SK-N-SH treated with all-trans-retinoic acid at 6 μM for 48 hours (cell line): ENCODE data around the gene RNF114.

Experiments
- ATAC-seq: fragments of 200-7000 bp; cut with Tn5 transposase; 3 replicates; pipeline ENCODE4 v1.9.1; 2020; ENCODE audit warnings: mild to moderate bottlenecking, moderate library complexity
- ARNTL ChIP-seq: fragments of 450-650 bp; formaldehyde crosslinking; IDR thresholded peaks from 2 replicates; pipeline ENCODE4 v1.5.0; 2020; ENCODE audit warnings: low read depth, mild to moderate bottlenecking, moderate library complexity, borderline replicate concordance
- BACH2 ChIP-seq: fragments of 250-450 bp; sonication (Bioruptor Pico); IDR thresholded peaks from 2 replicates; pipeline ENCODE4 v1.9.0; 2021; ENCODE audit warnings: mild to moderate bottlenecking, borderline replicate concordance
- CSDC2 ChIP-seq: fragments of 250-450 bp; sonication (Bioruptor Pico); IDR thresholded peaks from 2 replicates; pipeline ENCODE4 v1.5.0; 2020; ENCODE audit warnings: mild to moderate bottlenecking, moderate library complexity
- ESRRG ChIP-seq: fragments of 250-450 bp; sonication (Bioruptor Pico); IDR thresholded peaks from 2 replicates; pipeline ENCODE4 v1.6.1; 2021; ENCODE audit warnings: mild to moderate bottlenecking
- GLIS3 ChIP-seq: fragments of 250-450 bp; sonication (Bioruptor Pico); IDR thresholded peaks from 2 replicates; pipeline ENCODE4 v1.5.0; 2020; ENCODE audit warnings: mild to moderate bottlenecking, moderate library complexity
- ISL1 ChIP-seq: fragments of 250-450 bp; sonication (Bioruptor Pico); IDR thresholded peaks from 2 replicates; pipeline ENCODE4 v2.1.2; 2022; ENCODE audit warnings: mild to moderate bottlenecking, moderate library complexity
- OSR1 ChIP-seq: fragments of 250-450 bp; sonication (Bioruptor Pico); IDR thresholded peaks from 2 replicates; pipeline ENCODE4 v1.8.0; 2022; ENCODE audit warnings: moderate library complexity, mild to moderate bottlenecking, inconsistent platforms
- PPARA ChIP-seq: fragments of 250-450 bp; sonication (Bioruptor Pico); IDR thresholded peaks from 2 replicates; pipeline ENCODE4 v1.5.0; 2020; ENCODE audit warnings: mild to moderate bottlenecking, borderline replicate concordance
- RARB ChIP-seq: fragments of 250-450 bp; sonication (Bioruptor Pico); IDR thresholded peaks from 2 replicates; pipeline ENCODE4 v1.8.0; 2021; ENCODE audit warnings: mild to moderate bottlenecking, moderate library complexity
- SNAI2 ChIP-seq: fragments of 250-450 bp; sonication (Bioruptor Pico); IDR thresholded peaks from 2 replicates; pipeline ENCODE4 v1.5.0; 2020; ENCODE audit warnings: mild to moderate bottlenecking, moderate library complexity
- TCF4 ChIP-seq: fragments of 250-450 bp; sonication (Bioruptor Pico); IDR thresholded peaks from 2 replicates; pipeline ENCODE4 v1.8.0; 2021; ENCODE audit warnings: mild to moderate bottlenecking, moderate library complexity, borderline replicate concordance
- TOX ChIP-seq: fragments of 250-450 bp; sonication (Bioruptor Pico); IDR thresholded peaks from 2 replicates; pipeline ENCODE4 v1.8.0; 2021; ENCODE audit warnings: mild to moderate bottlenecking, moderate library complexity, borderline replicate concordance
- ZC3H10 ChIP-seq: fragments of 250-450 bp; sonication (Bioruptor Pico); IDR thresholded peaks from 2 replicates; pipeline ENCODE4 v1.5.1; 2021; ENCODE audit warnings: mild to moderate bottlenecking, moderate library complexity
- ZFP3 ChIP-seq: fragments of 250-450 bp; sonication (Bioruptor Pico); IDR thresholded peaks from 2 replicates; pipeline ENCODE4 v1.5.0; 2020; ENCODE audit warnings: mild to moderate bottlenecking, moderate library complexity
- ZFP30 ChIP-seq: fragments of 450-650 bp; formaldehyde crosslinking; IDR thresholded peaks from 2 replicates; pipeline ENCODE4 v1.5.0; 2022; ENCODE audit warnings: mild to moderate bottlenecking, moderate library complexity
- ZNF565 ChIP-seq: fragments of 450-650 bp; formaldehyde crosslinking; conservative IDR thresholded peaks from 2 replicates; pipeline ENCODE4 v1.5.0; 2020; ENCODE audit warnings: low read depth, mild to moderate bottlenecking, moderate library complexity
- ZNF70 ChIP-seq: fragments of 450-650 bp; formaldehyde crosslinking; IDR thresholded peaks from 2 replicates; pipeline ENCODE4 v1.5.0; 2020; ENCODE audit warnings: mild to moderate bottlenecking, moderate library complexity
- ZNF8 ChIP-seq: fragments of 450-650 bp; formaldehyde crosslinking; IDR thresholded peaks from 2 replicates; pipeline ENCODE4 v1.5.0; 2020; ENCODE audit warnings: mild to moderate bottlenecking, moderate library complexity
- TF ChIP-seq, protein P1 (sequence below): fragments of 250-450 bp; sonication (Bioruptor Pico); IDR thresholded peaks from 2 replicates; pipeline ENCODE4 v1.5.1; 2020; ENCODE audit warnings: low read depth, mild to moderate bottlenecking, moderate library complexity
- TF ChIP-seq, protein P2 (sequence below): fragments of 250-450 bp; sonication (Bioruptor Pico); IDR thresholded peaks from 2 replicates; pipeline ENCODE4 v1.8.0; 2021; ENCODE audit warnings: low read depth, mild to moderate bottlenecking, moderate library complexity, borderline replicate concordance
- TF ChIP-seq, protein P3 (sequence below): fragments of 250-450 bp; sonication (Bioruptor Pico); IDR thresholded peaks from 2 replicates; pipeline ENCODE4 v1.5.1; 2021; ENCODE audit warnings: mild to moderate bottlenecking, moderate library complexity
- TF ChIP-seq, protein P4 (sequence below): fragments of 250-450 bp; sonication (Bioruptor Pico); IDR thresholded peaks from 2 replicates; pipeline ENCODE4 v1.8.0; 2020; ENCODE audit warnings: mild to moderate bottlenecking, moderate library complexity, borderline replicate concordance

RNF114 gene

DNA sequence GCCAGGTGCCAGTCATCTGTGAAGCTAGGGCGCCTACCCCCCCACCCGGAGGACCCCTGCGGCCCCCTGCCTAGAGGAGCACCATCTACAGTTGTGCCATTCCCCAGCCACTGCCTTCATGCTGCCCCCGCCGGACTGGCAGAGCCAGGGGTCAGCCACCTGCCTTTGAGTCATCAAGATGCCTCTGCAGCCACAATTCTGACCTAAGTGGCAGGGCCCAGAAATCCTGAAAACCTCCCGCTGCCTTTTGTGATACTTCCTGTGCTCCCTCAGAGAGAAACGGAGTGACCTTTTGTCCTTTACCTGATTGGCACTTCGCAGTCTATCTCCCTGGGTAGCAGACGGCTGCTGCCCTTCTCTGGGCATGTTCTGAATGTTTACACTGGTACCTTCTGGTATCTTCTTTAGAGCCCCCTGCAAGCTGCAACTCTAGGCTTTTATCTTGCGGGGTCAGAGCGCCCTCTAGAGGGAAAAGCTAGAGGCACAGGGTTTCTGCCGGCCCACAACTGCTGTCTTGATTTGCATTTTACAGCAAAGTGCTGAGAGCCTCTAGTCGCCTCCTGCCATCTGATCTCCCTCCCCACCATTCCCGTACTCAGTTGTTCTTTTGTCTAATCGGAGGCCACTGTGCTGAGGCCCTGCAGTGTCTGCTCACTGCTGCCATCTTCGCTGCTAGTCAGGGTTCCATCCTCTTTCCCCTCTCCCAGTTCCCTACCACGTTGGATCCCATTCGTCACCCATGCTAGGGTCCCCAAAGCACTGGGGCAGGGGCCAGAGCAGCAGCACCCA, 47.8 kb upstream of the RNF114 start:
- no peak for TF ChIP-seq PPARA (CRISPR knock-in tag)
- TF ChIP-seq ZNF565 (CRISPR knock-in tag): no peak
- no peak for TF ChIP-seq ISL1 (CRISPR knock-in tag)
- TF ChIP-seq BACH2: no peak
- TF ChIP-seq OSR1 (CRISPR knock-in tag): no peak
- no peak for TF ChIP-seq ZFP3 (CRISPR knock-in tag)
- no peak for TF ChIP-seq GLIS3 (CRISPR knock-in tag)
- TF ChIP-seq, protein P1, sequence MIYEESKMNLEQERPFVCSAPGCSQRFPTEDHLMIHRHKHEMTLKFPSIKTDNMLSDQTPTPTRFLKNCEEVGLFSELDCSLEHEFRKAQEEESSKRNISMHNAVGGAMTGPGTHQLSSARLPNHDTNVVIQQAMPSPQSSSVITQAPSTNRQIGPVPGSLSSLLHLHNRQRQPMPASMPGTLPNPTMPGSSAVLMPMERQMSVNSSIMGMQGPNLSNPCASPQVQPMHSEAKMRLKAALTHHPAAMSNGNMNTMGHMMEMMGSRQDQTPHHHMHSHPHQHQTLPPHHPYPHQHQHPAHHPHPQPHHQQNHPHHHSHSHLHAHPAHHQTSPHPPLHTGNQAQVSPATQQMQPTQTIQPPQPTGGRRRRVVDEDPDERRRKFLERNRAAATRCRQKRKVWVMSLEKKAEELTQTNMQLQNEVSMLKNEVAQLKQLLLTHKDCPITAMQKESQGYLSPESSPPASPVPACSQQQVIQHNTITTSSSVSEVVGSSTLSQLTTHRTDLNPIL: no peak
- TF ChIP-seq ZNF8 (CRISPR knock-in tag): no peak
- peak; percentile 81 for ATAC-seq

DNA sequence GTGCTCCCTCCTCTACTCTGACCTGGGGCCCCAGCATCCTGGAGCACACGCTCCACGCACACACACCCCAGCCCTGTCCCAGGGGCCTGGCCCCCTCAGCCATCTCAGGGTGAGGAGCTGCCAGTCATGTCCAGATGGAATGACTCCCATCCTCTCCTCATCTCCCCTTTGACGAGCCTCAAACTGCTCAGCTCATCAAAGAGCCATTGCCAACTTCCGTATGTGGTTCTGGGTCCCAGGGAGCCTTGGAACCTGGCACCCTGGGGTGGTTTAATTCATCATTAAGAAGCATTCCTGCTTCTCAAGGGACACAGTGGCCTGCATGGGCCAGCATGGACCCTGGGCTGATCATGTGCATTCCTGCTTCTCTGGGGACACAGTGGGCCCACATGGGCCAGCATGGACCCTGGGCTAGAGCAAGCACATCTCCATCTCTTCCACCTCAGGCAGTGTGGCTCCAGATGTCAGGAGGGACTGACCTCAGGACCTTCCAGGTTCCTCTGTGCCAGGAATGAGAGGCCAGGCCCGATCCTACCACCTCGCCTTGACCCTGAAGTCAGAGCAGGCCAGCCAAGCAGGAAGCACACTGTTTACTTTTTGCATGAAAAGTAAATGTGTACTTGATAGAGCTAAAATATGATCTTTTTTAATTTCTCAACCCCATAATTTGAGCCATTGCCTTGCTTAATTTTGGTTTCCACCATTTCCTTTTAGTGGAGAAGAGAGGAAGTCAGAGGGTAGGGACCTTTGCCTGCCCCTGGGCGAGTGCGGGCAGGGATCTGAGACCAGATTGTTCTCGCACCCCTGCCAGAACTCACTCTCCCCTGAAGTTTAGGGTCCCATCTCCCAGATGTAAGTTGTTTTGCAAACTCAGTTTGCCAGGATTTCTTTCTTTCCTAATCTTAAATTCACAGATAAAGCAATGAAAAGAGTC, 46.9 kb upstream of the RNF114 start:
- no peak for ATAC-seq
- no peak for TF ChIP-seq TCF4
- TF ChIP-seq ESRRG (CRISPR knock-in tag): no peak
- TF ChIP-seq, protein P2, sequence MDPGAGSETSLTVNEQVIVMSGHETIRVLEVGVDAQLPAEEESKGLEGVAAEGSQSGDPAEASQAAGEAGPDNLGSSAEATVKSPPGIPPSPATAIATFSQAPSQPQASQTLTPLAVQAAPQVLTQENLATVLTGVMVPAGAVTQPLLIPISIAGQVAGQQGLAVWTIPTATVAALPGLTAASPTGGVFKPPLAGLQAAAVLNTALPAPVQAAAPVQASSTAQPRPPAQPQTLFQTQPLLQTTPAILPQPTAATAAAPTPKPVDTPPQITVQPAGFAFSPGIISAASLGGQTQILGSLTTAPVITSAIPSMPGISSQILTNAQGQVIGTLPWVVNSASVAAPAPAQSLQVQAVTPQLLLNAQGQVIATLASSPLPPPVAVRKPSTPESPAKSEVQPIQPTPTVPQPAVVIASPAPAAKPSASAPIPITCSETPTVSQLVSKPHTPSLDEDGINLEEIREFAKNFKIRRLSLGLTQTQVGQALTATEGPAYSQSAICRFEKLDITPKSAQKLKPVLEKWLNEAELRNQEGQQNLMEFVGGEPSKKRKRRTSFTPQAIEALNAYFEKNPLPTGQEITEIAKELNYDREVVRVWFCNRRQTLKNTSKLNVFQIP (CRISPR knock-in tag): no peak
- TF ChIP-seq, protein P3, sequence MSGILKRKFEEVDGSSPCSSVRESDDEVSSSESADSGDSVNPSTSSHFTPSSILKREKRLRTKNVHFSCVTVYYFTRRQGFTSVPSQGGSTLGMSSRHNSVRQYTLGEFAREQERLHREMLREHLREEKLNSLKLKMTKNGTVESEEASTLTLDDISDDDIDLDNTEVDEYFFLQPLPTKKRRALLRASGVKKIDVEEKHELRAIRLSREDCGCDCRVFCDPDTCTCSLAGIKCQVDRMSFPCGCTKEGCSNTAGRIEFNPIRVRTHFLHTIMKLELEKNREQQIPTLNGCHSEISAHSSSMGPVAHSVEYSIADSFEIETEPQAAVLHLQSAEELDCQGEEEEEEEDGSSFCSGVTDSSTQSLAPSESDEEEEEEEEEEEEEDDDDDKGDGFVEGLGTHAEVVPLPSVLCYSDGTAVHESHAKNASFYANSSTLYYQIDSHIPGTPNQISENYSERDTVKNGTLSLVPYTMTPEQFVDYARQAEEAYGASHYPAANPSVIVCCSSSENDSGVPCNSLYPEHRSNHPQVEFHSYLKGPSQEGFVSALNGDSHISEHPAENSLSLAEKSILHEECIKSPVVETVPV (CRISPR knock-in tag): no peak
- TF ChIP-seq, protein P1: no peak
- no peak for TF ChIP-seq ISL1 (CRISPR knock-in tag)
- no peak for TF ChIP-seq SNAI2 (CRISPR knock-in tag)
- TF ChIP-seq ZNF565 (CRISPR knock-in tag): no peak
- no peak for TF ChIP-seq RARB (CRISPR knock-in tag)
- no peak for TF ChIP-seq TOX (CRISPR knock-in tag)
- TF ChIP-seq CSDC2 (CRISPR knock-in tag): no peak
- TF ChIP-seq, protein P4, sequence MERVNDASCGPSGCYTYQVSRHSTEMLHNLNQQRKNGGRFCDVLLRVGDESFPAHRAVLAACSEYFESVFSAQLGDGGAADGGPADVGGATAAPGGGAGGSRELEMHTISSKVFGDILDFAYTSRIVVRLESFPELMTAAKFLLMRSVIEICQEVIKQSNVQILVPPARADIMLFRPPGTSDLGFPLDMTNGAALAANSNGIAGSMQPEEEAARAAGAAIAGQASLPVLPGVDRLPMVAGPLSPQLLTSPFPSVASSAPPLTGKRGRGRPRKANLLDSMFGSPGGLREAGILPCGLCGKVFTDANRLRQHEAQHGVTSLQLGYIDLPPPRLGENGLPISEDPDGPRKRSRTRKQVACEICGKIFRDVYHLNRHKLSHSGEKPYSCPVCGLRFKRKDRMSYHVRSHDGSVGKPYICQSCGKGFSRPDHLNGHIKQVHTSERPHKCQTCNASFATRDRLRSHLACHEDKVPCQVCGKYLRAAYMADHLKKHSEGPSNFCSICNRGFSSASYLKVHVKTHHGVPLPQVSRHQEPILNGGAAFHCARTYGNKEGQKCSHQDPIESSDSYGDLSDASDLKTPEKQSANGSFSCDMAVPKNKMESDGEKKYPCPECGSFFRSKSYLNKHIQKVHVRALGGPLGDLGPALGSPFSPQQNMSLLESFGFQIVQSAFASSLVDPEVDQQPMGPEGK: no peak
- TF ChIP-seq ZFP30 (CRISPR knock-in tag): no peak
- no peak for TF ChIP-seq ZNF70 (CRISPR knock-in tag)
- TF ChIP-seq GLIS3 (CRISPR knock-in tag): no peak
- no peak for TF ChIP-seq ZNF8 (CRISPR knock-in tag)
- TF ChIP-seq BACH2: no peak
- TF ChIP-seq OSR1 (CRISPR knock-in tag): no peak
- TF ChIP-seq PPARA (CRISPR knock-in tag): no peak
- TF ChIP-seq ZFP3 (CRISPR knock-in tag): no peak

DNA sequence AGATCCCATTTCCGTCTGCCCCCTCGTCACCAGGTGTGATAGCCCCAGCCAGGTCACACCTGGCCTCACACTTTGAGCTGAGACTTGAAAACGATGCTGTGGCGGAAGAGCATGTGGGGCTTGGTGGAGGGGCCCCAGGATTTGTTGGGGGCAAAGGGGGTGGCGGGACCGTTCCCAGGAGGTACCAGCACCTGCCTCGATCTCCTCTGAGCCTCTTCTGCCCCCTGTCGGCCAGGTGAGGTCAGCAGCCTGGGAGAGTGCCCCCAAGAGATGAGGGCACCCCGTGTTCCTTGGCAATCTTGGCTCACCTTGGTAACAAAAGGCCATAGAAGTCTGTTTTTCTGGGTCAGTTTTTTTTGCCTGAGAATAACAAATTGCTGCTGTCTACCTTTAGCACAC, 46.3 kb upstream of the RNF114 start:
- no peak for ATAC-seq
- TF ChIP-seq ZNF70 (CRISPR knock-in tag): no peak
- no peak for TF ChIP-seq ESRRG (CRISPR knock-in tag)
- TF ChIP-seq, protein P1: no peak
- TF ChIP-seq ZC3H10: no peak
- no peak for TF ChIP-seq ARNTL
- TF ChIP-seq OSR1 (CRISPR knock-in tag): no peak
- TF ChIP-seq BACH2: no peak
- no peak for TF ChIP-seq PPARA (CRISPR knock-in tag)
- TF ChIP-seq CSDC2 (CRISPR knock-in tag): no peak
- TF ChIP-seq, protein P3 (CRISPR knock-in tag): no peak
- TF ChIP-seq ZFP30 (CRISPR knock-in tag): no peak
